SJCRH30 (cell line): ENCODE data around the gene COL27A1. TPM values are rescaled to one million over a fixed set of nuclear protein-coding genes. Genes with fewer than 3 reads are reported as not detected.

ENCODE experiments used
- DNase-seq, 2 experiments: peaks; one replicate each; pipeline ENCODE4 v3.0.0-alpha.2; 2015 to 2020
- H3K27ac ChIP-seq: fragments of 250-450 bp; sonication (Bioruptor Pico); 2 replicates; pipeline ENCODE4 v1.5.1; 2020; ENCODE audit warnings: mild to moderate bottlenecking, moderate library complexity
- H3K27me3 ChIP-seq: fragments of 250-450 bp; sonication (Bioruptor Pico); 2 replicates; pipeline ENCODE4 v1.5.1; 2020; ENCODE audit warnings: mild to moderate bottlenecking, moderate library complexity
- H3K36me3 ChIP-seq: fragments of 250-450 bp; sonication (Bioruptor Pico); 2 replicates; pipeline ENCODE4 v1.5.1; 2020; ENCODE audit warnings: mild to moderate bottlenecking, moderate library complexity
- H3K4me1 ChIP-seq: fragments of 250-450 bp; sonication (Bioruptor Pico); 2 replicates; pipeline ENCODE4 v1.5.1; 2020; ENCODE audit warnings: mild to moderate bottlenecking, moderate library complexity
- H3K4me3 ChIP-seq: fragments of 250-450 bp; sonication (Bioruptor Pico); 2 replicates; pipeline ENCODE4 v1.5.1; 2020; ENCODE audit warnings: mild to moderate bottlenecking, moderate library complexity
- H3K9me3 ChIP-seq: fragments of 250-450 bp; sonication (Bioruptor Pico); replicated peaks from 2 replicates; pipeline ENCODE4 v1.5.1; 2020; ENCODE audit warnings: mild to moderate bottlenecking, moderate library complexity
- total RNA-seq: library from RNA; depleted of rRNA; stranded (reverse); fragments of >200 nt; shearing (Covaris generic); gene quantifications from 2 replicates; pipeline ENCODE4 v1.2.3, GENCODE V29; 2014

The COL27A1 gene
- total RNA-seq, 1 experiment from 2014 or later: 18.6 TPM

DNA sequence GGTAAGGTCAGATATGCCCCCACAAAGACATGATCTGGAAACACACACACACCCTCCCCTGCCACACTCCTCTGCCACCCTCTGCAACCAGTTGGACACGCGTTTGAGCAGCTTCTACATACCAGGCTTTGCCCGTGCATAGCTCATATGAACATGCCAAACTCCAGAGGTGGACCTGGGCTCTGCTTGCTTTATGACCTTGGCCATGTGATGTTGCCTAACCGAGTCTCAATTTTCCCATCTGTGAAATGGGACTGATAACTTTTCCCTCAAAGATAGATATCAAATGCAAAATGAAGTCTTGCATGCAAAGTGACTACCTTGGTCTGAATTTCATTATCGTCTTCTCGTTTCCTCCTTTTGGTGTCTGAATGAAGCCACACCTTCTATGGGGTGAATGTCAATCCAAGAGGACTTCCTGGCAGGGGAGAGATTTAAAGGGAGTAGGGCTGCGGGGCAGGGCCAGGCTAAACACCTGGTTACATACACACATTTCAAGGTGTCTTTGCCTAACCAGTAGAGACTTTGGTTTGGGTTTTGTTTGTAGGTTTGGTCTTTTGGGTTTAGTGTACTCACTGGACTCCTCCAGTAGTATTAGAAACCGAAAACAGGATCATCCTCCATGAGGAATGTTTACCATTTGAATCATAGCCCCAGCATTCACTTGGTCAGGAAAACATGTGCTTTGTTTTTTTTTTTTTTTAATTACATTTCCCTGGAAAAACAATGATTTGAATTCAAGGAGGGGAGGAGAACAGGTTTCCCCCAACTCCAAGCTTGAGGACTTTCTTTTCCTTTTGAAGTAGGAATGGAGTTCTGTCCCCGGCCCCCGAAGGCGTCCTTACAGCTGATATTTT is 63.2 kb downstream of the COL27A1 start:
- Histone ChIP-seq H3K27me3 (no peaks in the 10 kb centered on the region), H3K36me3 (peaks cover under 1% of the 10 kb centered on the region; the same call in 1 of the 2 replicates), H3K4me1 (peaks cover 66% of the 10 kb centered on the region), H3K4me3 (no peak overlapping the region), H3K9me3 (no peaks in the 10 kb centered on the region), H3K27ac (no peak overlapping the region)
- no peak for DNase-seq

DNA sequence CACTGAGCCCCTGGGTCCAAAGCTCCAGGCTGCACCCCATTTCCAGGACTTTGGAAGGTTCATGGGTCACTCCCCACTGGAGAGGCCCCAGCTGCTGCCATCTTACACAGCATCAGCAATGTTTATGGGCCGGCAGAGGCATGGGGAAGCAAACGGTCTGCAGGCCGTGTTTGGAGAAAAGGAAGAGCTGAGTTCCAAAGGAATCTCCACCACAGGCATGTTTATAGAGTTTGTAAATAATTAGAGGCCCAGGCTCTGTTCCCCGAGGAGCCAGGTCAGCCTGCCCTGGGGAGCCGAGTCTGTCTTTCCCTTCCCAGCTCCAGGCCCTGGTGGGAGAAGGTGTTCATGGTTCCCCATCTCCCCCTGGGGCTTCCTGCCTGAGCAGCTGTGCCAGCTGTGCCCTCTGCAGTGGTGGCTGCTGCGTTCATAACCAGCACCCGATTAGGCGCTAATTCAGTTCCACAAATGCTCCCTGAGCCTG is 64.8 kb downstream of the COL27A1 start:
- H3K4me3 ChIP-seq: no peak overlapping the region
- DNase-seq: peak; percentile 44 to 52
- peak overlapping the region; percentile 84; the same call in 1 of the 2 replicates for H3K27ac ChIP-seq

DNA sequence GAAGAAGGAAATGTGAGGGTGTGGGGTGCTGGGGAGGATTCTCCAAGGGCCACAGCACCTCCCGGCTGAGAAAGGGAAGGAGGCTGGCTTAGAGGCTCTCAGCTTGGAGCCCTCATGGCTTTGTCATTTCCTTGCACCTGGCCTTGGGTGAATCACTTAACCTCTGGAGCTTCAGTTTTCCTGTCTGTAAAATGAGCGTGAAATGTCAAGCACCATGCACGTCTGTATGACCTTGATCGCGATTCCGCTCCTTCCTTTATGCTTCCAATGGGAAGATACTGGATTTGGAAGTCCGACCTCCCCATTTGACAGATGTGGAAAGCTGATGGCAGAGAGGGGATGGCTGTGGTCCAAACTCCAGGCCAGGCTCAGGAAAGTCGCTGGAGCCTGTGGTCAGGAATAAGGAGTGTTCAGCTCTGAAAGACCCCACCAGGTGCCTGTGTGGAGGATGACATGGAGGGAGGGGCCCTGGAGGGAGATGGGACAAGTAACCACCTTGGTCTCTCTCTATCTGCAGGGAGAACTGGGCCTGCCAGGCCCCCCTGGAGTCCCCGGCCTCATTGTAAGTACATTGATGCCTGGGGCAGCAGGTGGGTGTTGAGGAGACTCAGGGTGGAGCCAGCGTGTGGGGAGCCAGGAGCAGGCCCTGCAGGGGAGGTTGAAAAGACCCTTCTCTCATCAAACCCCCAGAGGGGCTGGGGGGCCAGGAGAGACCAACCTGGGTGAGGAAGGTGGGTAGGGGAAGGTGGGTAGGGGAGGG is 66.5 kb downstream of the COL27A1 start:
- Histone ChIP-seq H3K36me3 (peaks cover 2% of the 10 kb centered on the region; the same call in 1 of the 2 replicates), H3K9me3 (no peaks in the 10 kb centered on the region), H3K27ac (peak overlapping the region; percentile 84), H3K27me3 (no peaks in the 10 kb centered on the region), H3K4me1 (peaks cover 83% of the 10 kb centered on the region), H3K4me3 (no peak overlapping the region)
- DNase-seq: peak; percentile 84 to 89

More for the DNA sequence above, 64.8 kb downstream of the COL27A1 start:
- Histone ChIP-seq H3K27me3 (no peaks in the 10 kb centered on the region), H3K36me3 (peaks cover 2% of the 10 kb centered on the region; the same call in 1 of the 2 replicates), H3K4me1 (peaks cover 79% of the 10 kb centered on the region), H3K9me3 (no peaks in the 10 kb centered on the region)

DNA sequence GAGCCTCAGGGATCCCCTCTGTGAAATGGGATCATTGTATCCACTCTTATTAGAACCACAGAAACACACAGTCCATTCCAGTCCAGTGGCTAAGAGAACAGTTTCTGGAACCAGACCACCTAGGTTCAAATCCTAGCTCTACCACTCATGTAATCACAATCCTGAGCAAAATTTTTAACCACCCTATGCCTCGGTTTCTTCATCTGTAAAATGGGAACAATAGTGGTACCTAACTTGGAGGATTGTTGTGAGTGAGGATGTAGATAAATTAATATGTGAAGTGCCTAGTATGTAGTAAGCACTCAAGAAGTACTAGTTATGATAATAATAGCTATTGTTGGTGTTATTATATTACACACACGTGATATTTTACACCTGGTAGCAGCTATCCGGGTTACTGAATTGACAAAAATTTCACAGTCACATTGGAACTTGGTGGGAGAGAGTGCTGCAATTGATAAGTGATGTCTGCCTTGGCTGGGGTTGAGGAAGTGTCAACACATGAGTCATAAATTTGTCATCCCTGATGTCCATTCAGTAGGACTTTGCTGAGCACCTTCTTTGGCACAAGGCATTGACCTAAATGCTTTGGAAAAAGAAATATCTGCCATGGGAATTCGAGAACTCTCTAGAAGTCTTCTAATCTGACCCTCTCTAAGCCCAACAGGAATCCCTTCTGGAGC is 68.4 kb downstream of the COL27A1 start:
- peaks cover 2% of the 10 kb centered on the region; the same call in 1 of the 2 replicates for H3K36me3 ChIP-seq
- H3K27me3 ChIP-seq: no peaks in the 10 kb centered on the region
- peaks cover 91% of the 10 kb centered on the region for H3K4me1 ChIP-seq
- peak in 1 of 2 experiments; percentile 56 for DNase-seq
- no peaks in the 10 kb centered on the region for H3K9me3 ChIP-seq
- H3K27ac ChIP-seq: peak overlapping the region; percentile 84
- no peak overlapping the region for H3K4me3 ChIP-seq

DNA sequence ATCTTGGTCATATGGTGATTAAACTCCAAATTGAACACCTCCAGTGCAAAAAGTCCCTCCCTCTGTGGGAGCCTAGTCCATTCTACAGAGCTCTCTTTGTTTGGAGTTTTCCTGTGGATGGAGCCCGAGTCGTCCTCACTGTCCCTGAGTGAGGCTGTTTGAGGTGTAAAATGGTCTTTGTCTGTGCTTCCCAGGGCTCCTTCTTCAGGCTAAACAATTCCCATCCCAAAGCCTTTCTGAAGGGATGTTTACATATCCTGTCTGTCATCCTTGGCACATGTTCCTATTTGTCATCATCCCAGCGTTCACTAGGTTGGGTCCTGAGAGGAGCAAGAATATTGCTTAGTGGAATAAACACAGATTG is 68.9 kb downstream of the COL27A1 start:
- Histone ChIP-seq H3K36me3 (peaks cover 2% of the 10 kb centered on the region; the same call in 1 of the 2 replicates), H3K9me3 (no peaks in the 10 kb centered on the region), H3K4me1 (peaks cover 86% of the 10 kb centered on the region), H3K27ac (peak overlapping the region; percentile 84), H3K27me3 (no peaks in the 10 kb centered on the region), H3K4me3 (no peak overlapping the region)
- peak; percentile 44 to 71 for DNase-seq

DNA sequence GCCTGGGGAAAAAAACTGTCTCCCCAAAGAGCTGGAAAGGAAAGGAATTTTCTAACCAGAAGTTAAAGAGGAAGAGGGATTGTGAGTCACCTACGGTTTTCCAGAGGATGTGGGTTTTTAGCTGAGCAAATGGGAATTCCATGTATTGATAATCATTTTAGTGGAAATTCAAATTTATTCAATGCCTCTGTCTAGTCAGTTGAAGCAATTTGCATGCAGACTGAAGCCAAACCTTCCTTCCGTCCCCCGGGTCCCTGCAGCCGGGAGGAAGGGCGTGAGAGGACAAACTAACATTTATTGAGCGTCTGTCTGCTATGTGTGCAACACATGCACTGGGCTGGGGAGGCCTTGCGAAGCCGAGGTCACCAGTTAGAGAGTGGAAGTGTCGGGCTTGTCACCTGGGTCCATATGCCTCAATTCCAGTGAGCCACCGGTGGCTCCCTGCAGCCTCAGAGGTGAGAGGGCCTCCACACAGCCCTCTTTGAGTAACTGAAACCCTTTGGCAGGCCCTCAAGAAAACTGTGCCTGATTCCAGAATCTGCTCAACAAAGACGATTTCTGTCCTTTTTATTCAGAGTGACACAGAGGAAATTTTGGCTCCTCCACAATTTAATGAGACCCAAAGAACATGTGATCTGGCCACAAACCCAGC is 70.3 kb downstream of the COL27A1 start:
- peak overlapping the region; percentile 84 for H3K27ac ChIP-seq
- H3K9me3 ChIP-seq: no peaks in the 10 kb centered on the region
- peaks cover 72% of the 10 kb centered on the region for H3K4me1 ChIP-seq
- no peak overlapping the region for H3K4me3 ChIP-seq
- peaks cover 2% of the 10 kb centered on the region; the same call in 1 of the 2 replicates for H3K36me3 ChIP-seq
- H3K27me3 ChIP-seq: no peaks in the 10 kb centered on the region
- DNase-seq: peak; percentile 26 to 57

DNA sequence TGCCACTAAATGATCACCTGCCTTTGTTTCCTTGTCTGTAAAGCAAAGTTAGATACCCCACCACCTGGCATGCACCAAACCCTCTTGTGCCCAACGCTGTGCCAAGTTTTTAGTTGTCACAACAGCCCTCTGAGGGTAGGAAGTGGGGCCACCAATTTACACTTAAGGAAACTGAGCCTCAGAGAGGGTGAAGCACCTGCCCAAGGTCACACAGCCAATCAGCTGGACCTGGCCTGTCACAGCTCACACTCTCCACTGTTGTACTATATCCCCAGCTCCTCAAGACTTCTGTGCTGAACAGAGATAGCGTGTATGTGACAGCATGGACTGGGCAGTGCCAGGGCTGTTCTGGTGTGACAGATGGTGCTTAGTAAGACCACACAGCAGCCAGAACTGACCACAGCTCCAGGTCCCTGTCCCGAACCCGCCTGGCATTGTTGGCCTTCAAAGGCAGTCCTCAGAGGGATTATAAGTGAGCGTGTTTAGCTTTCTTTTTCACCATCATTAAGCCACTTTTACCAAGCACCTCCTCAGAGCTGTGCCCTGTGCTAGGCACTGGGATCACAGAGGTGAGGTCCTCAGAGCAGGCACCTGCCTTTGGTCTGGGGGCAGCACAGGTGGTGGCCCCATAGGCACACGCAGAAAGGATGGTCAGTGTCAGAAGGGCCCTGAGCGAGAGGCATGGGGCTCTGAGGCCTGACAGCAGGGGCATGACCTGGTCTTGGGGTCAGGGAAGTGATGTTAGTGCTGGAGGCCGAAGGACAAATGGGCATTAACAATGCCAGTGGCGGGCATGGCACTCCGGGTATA is 71.1 kb downstream of the COL27A1 start:
- Histone ChIP-seq H3K4me1 (peaks cover 64% of the 10 kb centered on the region), H3K27ac (peak overlapping the region; percentile 84)

DNA sequence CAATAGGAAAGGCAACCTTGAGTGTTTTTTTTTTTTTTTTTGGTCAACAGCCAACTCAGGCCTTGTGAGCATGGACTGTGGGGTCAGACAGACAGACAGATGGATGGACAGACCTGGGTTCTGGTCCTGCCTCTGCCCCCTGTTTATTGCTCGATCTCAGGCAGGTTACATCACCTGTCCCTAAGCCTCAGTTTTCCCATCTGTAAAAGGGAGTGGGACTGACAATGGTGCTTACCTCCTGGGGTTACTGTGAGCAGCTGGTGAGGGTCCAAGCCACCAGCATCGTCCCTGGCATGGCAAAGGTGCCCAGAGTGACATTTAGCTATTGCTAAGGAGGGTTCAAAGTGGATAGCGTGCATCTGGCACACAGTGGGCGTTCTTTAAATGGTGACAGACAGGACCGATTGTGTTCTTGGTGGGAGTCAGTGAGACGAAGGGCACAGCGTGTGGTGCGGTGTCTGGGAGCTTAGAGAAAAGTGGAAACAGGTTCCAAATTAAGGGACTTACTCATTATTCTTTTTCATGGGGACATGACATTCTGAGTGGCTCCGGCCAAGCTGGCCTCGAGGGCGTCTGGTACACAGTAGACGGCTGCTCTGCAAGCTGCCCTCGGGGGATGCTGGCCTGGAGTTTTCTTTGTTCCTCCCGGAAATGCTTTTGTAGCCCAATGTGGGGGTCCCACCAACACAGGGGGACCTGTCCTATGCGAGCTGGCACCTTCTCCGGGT is 72.1 kb downstream of the COL27A1 start:
- H3K9me3 ChIP-seq: no peaks in the 10 kb centered on the region
- H3K4me1 ChIP-seq: peaks cover 56% of the 10 kb centered on the region
- H3K36me3 ChIP-seq: peaks cover 2% of the 10 kb centered on the region; the same call in 1 of the 2 replicates
- peak overlapping the region; percentile 6; the same call in 1 of the 2 replicates for H3K27ac ChIP-seq
- H3K4me3 ChIP-seq: no peak overlapping the region
- peak in 1 of 2 experiments; percentile 46 for DNase-seq
- no peaks in the 10 kb centered on the region for H3K27me3 ChIP-seq

More for the DNA sequence above, 71.1 kb downstream of the COL27A1 start:
- Histone ChIP-seq H3K27me3 (no peaks in the 10 kb centered on the region), H3K4me3 (no peak overlapping the region), H3K9me3 (no peaks in the 10 kb centered on the region), H3K36me3 (peaks cover 2% of the 10 kb centered on the region; the same call in 1 of the 2 replicates)
- DNase-seq: no peak

DNA sequence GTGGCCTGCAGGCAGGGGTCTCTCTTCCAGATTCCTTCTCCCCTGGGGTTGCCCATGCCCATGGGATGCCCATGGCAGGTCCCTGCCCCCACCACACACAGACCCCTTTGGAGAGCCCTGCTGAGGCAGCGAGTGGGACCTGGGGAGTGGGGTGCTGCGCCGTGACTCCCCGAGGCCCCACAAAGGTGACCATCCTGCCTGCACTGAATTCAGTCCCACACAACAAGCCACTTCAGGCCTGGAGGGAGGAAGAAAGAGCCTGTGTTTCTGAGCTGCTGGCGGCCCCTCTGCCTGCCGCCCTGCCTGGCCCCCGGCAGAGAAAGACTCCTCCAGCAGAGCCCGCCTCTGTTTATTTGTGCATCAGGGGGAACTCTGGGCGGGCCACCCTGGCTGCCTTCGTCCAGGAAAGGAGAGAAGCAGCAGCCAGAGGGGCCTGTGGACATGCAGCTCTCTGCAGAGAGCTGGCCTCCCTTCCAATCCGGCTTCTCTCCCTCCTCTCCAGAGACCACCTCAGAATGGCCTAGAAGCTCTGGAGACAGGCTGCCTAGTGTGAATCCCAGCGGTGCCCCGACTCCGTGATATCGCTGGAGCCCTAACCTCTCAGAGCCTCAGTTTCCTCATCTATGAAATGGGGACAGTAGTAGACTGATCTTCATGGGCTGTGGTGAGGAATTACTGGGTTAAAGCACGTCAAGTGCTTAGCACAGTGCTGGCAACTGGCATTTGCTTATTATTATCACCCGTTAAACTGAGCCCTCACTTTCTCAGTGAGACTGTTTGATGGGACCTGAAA is 72.9 kb downstream of the COL27A1 start:
- peak; percentile 59 to 66 for DNase-seq
- H3K4me3 ChIP-seq: no peak overlapping the region
- peaks cover 2% of the 10 kb centered on the region; the same call in 1 of the 2 replicates for H3K36me3 ChIP-seq
- H3K27me3 ChIP-seq: no peaks in the 10 kb centered on the region
- peak overlapping the region; percentile 6; the same call in 1 of the 2 replicates for H3K27ac ChIP-seq
- H3K4me1 ChIP-seq: peaks cover 48% of the 10 kb centered on the region
- H3K9me3 ChIP-seq: no peaks in the 10 kb centered on the region

DNA sequence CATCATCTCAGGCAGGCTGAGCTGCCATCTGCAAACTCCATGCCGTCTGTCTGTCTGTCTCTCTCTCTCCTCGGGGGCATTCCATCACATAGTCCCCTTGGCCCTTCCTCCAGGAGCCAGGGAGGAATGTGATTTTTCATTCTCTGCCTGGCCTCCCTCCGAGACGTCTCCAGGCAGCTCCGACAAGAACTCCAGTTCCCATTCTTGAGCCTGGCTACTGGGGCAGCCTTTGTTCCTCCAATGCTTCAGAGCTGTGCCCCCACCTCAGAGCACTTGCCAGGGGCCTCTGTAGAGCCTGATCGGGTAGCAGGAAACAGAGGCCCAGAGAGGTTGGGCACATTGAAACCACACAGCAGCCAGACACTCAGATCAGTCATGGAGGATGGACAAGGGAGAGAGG is 74.0 kb downstream of the COL27A1 start:
- peaks cover 37% of the 10 kb centered on the region for H3K4me1 ChIP-seq
- DNase-seq: no peak
- no peaks in the 10 kb centered on the region for H3K27me3 ChIP-seq
- no peaks in the 10 kb centered on the region; the same call in 1 of the 2 replicates for H3K36me3 ChIP-seq
- H3K9me3 ChIP-seq: no peaks in the 10 kb centered on the region
- H3K27ac ChIP-seq: no peak overlapping the region
- H3K4me3 ChIP-seq: no peak overlapping the region

DNA sequence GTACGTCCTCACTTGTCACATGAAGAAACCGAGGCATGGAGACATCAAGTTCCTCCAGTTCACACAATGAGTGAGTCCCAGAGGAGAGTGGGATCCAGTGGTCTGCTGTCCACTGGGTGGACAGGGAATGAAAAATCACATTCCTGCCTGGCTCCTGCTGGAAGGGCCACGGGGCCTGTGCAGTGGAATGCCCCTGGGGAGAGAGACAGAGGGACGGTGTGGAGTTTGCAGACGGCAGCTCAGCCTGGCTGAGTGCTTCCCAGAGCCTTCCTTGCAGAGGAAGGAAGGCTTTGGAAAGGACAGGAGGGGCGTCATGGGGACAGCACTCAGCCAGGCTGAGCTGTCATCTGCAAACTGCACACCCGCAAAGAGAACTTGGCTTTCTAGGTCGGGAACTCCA is 74.7 kb downstream of the COL27A1 start:
- Histone ChIP-seq H3K4me3 (no peak overlapping the region), H3K9me3 (no peaks in the 10 kb centered on the region), H3K4me1 (peaks cover 29% of the 10 kb centered on the region), H3K27me3 (no peaks in the 10 kb centered on the region), H3K36me3 (no peaks in the 10 kb centered on the region; the same call in 1 of the 2 replicates), H3K27ac (no peak overlapping the region)
- no peak for DNase-seq

DNA sequence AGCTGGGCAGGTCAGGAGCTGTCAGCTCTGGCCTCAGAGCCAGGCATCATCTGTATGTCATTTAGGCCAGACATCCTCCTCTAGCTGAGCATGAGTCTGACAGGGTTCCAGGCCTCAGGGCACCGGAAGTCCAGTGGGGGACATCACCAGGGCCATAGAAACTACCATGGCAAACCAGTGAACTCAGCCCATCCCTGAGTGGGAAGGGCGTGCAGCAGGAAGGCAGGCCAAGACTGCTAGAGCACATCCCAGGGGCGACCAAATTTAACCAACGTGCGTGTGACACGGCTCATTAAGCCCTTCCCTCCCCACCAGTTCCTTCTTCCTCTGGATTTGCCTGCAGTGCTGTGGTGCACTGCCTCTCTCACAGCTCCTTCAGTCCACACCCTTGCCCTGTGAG is 75.9 kb downstream of the COL27A1 start:
- Histone ChIP-seq H3K4me3 (no peak overlapping the region), H3K9me3 (no peaks in the 10 kb centered on the region), H3K36me3 (no peaks in the 10 kb centered on the region; the same call in 1 of the 2 replicates), H3K27ac (no peak overlapping the region), H3K27me3 (no peaks in the 10 kb centered on the region), H3K4me1 (peaks cover 17% of the 10 kb centered on the region)
- no peak for DNase-seq
